ENCODE results near the gene ZNF175. TPM values are rescaled to one million over a fixed set of nuclear protein-coding genes. Genes with fewer than 3 reads are reported as not detected.
"Not testable (repeated sequence)": the region's sequence is repeated elsewhere in the genome, so short reads cannot be mapped to it uniquely, and the experiment has no call there.

Gene ZNF175
- total RNA-seq, 2 donors from 2014 or later = 4.3 to 9.0 TPM

- Histone ChIP-seq H3K9me3 (no peaks in the 10 kb centered on the region), H3K27ac (no peak overlapping the region), H3K4me3 (no peak overlapping the region), H3K4me1 (replicated peaks) (no peaks in the 10 kb centered on the region), H3K36me3 (no peaks in the 10 kb centered on the region), H3K27me3 (replicated peaks; ENCODE audit: insufficient read depth) (no peaks in the 10 kb centered on the region)
- TF ChIP-seq CTCF (IDR thresholded peaks at IDR 0.05) (no peak), POLR2A (IDR thresholded peaks at IDR 0.05) (no peak), POLR2AphosphoS5 (IDR thresholded peaks at IDR 0.05) (no peak)
- no peak for DNase-seq (ENCODE audit: low spot score)
- intact Hi-C loops (cut with DNase I) = no loop called here
- 43% methylated on average over 2 of the region's 2 CpGs for whole genome bisulfite sequencing
Observed at GRCh38 chr19:51621178-51621577, 50.1 kb downstream of the ZNF175 start.

GRCh38 chr19:51626675-51627074, 55.6 kb downstream of the ZNF175 start:
- H3K4me3 ChIP-seq = no peak overlapping the region

GRCh38 chr19:51627491-51628138, 56.5 kb downstream of the ZNF175 start:
- Histone ChIP-seq H3K4me1 (replicated peaks) (no peaks in the 10 kb centered on the region), H3K4me3 (no peak overlapping the region), H3K9me3 (no peaks in the 10 kb centered on the region), H3K27me3 (replicated peaks; ENCODE audit: insufficient read depth) (no peaks in the 10 kb centered on the region), H3K27ac (no peak overlapping the region), H3K36me3 (no peaks in the 10 kb centered on the region)
- no peak for DNase-seq (ENCODE audit: low spot score)
- intact Hi-C loops (cut with DNase I) = no loop called here
- TF ChIP-seq POLR2AphosphoS5 (IDR thresholded peaks at IDR 0.05) (no peak), POLR2A (IDR thresholded peaks at IDR 0.05) (no peak), CTCF (IDR thresholded peaks at IDR 0.05) (no peak)
- 54% methylated on average over 16 of the region's 16 CpGs for WGBS

More at GRCh38 chr19:51626675-51627074, 55.6 kb downstream of the ZNF175 start:
- Histone ChIP-seq H3K27me3 (replicated peaks; ENCODE audit: insufficient read depth) (no peaks in the 10 kb centered on the region), H3K27ac (no peak overlapping the region), H3K36me3 (no peaks in the 10 kb centered on the region), H3K4me1 (replicated peaks) (no peaks in the 10 kb centered on the region), H3K9me3 (no peaks in the 10 kb centered on the region)
- WGBS = 70% methylated on average over 2 of the region's 2 CpGs
- TF ChIP-seq CTCF (IDR thresholded peaks at IDR 0.05) = no peak
- no peak for TF ChIP-seq POLR2A (IDR thresholded peaks at IDR 0.05)
- no peak for TF ChIP-seq POLR2AphosphoS5 (IDR thresholded peaks at IDR 0.05)
- intact Hi-C loops (cut with DNase I) = no loop called here
- DNase-seq (ENCODE audit: low spot score) = no peak

DNA sequence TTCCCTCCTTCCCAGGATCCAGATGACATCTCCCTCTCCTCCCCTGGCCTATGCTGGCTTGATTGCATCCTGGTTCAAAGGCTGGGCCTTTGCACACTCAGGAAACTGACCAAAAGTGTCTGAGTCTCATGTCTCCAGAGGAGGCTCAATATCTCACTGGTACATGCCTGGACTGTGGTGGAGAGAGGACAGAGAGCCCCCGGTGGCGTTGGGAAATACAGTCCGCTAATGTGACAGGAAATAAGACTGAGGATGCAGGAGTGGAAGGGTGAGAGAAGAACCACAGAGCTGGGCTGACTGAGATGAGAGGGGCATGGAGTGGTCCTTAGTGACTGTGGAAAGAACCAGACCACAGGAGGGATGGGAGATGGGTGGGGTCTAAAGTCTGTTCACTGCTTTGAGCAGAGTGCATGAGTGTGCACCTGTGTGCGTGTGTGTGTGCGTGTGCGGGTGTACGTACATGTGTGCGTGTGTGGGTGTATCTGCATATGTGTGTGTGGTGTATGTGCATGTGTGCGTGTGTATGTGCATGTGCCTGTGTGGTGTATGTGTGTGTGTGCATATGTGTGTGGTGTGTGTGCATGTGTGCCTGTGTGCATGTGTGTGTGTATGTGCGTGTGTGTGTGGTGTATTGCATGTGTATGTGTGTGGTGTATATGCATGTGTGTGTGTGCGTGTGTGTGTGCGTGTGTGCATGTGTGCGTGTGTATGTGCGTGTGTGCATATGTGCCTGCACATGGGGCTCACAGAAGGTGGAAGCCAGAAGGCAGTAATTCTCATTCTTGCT, 57.3 kb downstream of the ZNF175 start:
- WGBS = 83% methylated on average over 14 of the region's 14 CpGs
- Histone ChIP-seq H3K27me3 (replicated peaks; ENCODE audit: insufficient read depth) (no peaks in the 10 kb centered on the region), H3K4me1 (replicated peaks) (no peaks in the 10 kb centered on the region), H3K9me3 (no peaks in the 10 kb centered on the region), H3K27ac (no peak overlapping the region), H3K36me3 (no peaks in the 10 kb centered on the region), H3K4me3 (no peak overlapping the region)
- DNase-seq (ENCODE audit: low spot score) = no peak
- intact Hi-C loops (cut with DNase I) = no loop called here
- TF ChIP-seq POLR2A (IDR thresholded peaks at IDR 0.05) (no peak), POLR2AphosphoS5 (IDR thresholded peaks at IDR 0.05) (no peak), CTCF (IDR thresholded peaks at IDR 0.05) (no peak)

DNA sequence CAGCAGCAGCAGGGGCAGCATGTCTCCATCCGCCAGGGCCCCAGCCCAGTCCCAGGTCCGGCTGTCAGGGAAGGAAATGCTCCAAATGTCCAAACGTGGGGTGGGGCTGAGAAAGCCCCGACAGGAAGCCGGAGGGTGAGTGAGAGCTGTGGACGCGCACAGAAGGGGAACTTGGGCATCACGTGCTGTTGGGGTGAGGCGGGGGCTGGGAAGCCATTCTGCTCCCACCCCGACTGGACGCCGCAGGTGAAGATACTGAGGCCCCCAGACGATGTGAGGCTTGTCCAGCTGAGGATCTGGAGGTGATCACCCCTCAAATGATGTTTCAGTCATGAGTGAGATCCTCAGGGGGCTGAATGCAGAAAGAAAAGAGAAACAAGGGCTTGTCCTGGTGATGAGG, 59.2 kb downstream of the ZNF175 start, which contains the start of gene SIGLEC5:
SIGLEC5 (minus strand) TSS at position 87 of the 400 bp plus-strand sequence; CDS start at position 21, 66 bp downstream.
- DNase-seq (ENCODE audit: low spot score); H3K27me3 ChIP-seq (replicated peaks; ENCODE audit: insufficient read depth); intact Hi-C loops (cut with DNase I); H3K4me3 ChIP-seq; H3K4me1 ChIP-seq (replicated peaks); H3K9me3 ChIP-seq; H3K36me3 ChIP-seq; H3K27ac ChIP-seq: not testable (repeated sequence)
- 68% methylated on average over 6 of the region's 13 CpGs for WGBS

Data from prostate gland (tissue), 2 donors.